Calu3 (cell line): ENCODE results near the gene IGFLR1. TPM values are rescaled to one million over a fixed set of nuclear protein-coding genes. Genes with fewer than 3 reads are reported as not detected.
A peak's percentile ranks its signal among the peaks of the same experiment; 100 is the strongest.

Experiments used
- Bru-seq: library from RNA; stranded (reverse); fragments of 400-500 nt; gene quantifications from one replicate; lab custom pipeline; 2021; lab: Mats Ljungman, UMichigan
- BruChase-seq, 2 experiments: library from RNA; stranded (reverse); fragments of 400-500 nt; gene quantifications; one replicate each; lab custom pipeline; 2021; lab: Mats Ljungman, UMichigan
- BruUV-seq: library from RNA; stranded (reverse); fragments of 400-500 nt; replicated peaks from 2 replicates; lab custom pipeline; 2021; lab: Mats Ljungman, UMichigan
- CTCF ChIA-PET: fragments of 300-600 bp; sonication (Branson Sonifier 250); formaldehyde crosslinking; loops from one replicate; lab custom pipeline; 2022; ENCODE audit warnings: antibody characterized with exemption; lab: Charles Lee
- DNase-seq: peaks from one replicate; pipeline ENCODE4 v3.0.0; 2022
- H3K27ac Mint-ChIP-seq: one replicate; pipeline ENCODE4 v1.8.0; 2022; ENCODE audit warnings: mixed read lengths; ENCODE audit not compliant: unreplicated experiment
- H3K27me3 Mint-ChIP-seq: one replicate; pipeline ENCODE4 v1.8.0; 2022; ENCODE audit warnings: mixed read lengths; ENCODE audit not compliant: unreplicated experiment
- H3K36me3 Mint-ChIP-seq: one replicate; pipeline ENCODE4 v1.8.0; 2022; ENCODE audit warnings: mild to moderate bottlenecking, moderate library complexity, mixed read lengths; ENCODE audit not compliant: insufficient read depth, unreplicated experiment
- H3K4me1 Mint-ChIP-seq: one replicate; pipeline ENCODE4 v1.8.0; 2022; ENCODE audit warnings: mild to moderate bottlenecking, low read depth, mixed read lengths; ENCODE audit not compliant: unreplicated experiment
- H3K4me3 Mint-ChIP-seq: one replicate; pipeline ENCODE4 v1.8.0; 2022; ENCODE audit warnings: mild to moderate bottlenecking, low read depth, moderate library complexity, mixed read lengths; ENCODE audit not compliant: unreplicated experiment
- H3K9me3 Mint-ChIP-seq: one replicate; pipeline ENCODE4 v1.8.0; 2022; ENCODE audit warnings: low read depth, mixed read lengths; ENCODE audit not compliant: unreplicated experiment
- CTCF ChIP-seq: fragments of 200-600 bp; IDR thresholded peaks from one replicate; pipeline ENCODE4 v1.8.0; 2022; ENCODE audit warnings: antibody characterized with exemption; ENCODE audit not compliant: unreplicated experiment
- intact Hi-C: fragments of 100-400 bp; cut with micrococcal nuclease; formaldehyde crosslinking; loops from one replicate; pipeline ENCODE4 v1.10.0; 2022; ENCODE audit not compliant: unreplicated experiment
- long read RNA-seq: library from polyadenylated mRNA; stranded (forward); transcript quantifications from one replicate; pipeline ENCODE4 v2.0.0, GENCODE V29; 2022
- total RNA-seq: library from RNA; stranded (reverse); gene quantifications from 2 replicates; pipeline ENCODE4 v1.2.3, GENCODE V29; 2022

The IGFLR1 gene
- total RNA-seq (9.2 and 9.9 TPM in 2 replicates), Bru-seq, nascent RNA (percentile 36 among the genes with signal in this experiment), BruChase-seq, experiment 1, labeled RNA remaining after a 6-hour chase (percentile 58 among the genes with signal in this experiment), BruChase-seq, experiment 2, labeled RNA remaining after a 2-hour chase (percentile 43 among the genes with signal in this experiment)
- long read RNA-seq, partial matches to known transcripts = 2 of 11 reads
- long read RNA-seq, other reads (novel, unspliced or antisense) = 7 of 11 reads

- TF ChIP-seq CTCF = no peak
- Mint-ChIP-seq H3K4me3 (peak within 1 kb of the TSS; percentile 97), H3K4me1 (peaks cover 36% of the 10 kb centered on the region), H3K27ac (no peak within 1 kb of the TSS), H3K9me3 (no peaks in the 10 kb centered on the region), H3K27me3 (no peaks in the 10 kb centered on the region), H3K36me3 (peaks cover 79% of the 10 kb centered on the region)
- CTCF ChIA-PET = interaction anchor here (0.6 kb wide), 1 partner anchor 86 kb away, joined by 5 read pairs; no protein-coding TSS in a partner anchor
- no TSS peak for BruUV-seq
- intact Hi-C loops = loop anchor here (10.0 kb wide), 1 partner anchor 193 kb away; the partner anchor contains the start of gene LRFN3
- DNase-seq = no peak
Measured at GRCh38 chr19:35742121-35742724, at the start of gene IGFLR1. Gene IGFLR1 (minus strand): TSS chr19:35742452. CDS start chr19:35741180, 1,272 bp downstream.

GRCh38 chr19:35791814-35792279 lies 49.6 kb upstream of the IGFLR1 start:
- CTCF ChIA-PET = interaction anchor here (0.7 kb wide), 1 partner anchor 8 kb away, joined by 3 read pairs; no protein-coding TSS in a partner anchor
- no peak overlapping the region for H3K27ac Mint-ChIP-seq
- no TSS peak for BruUV-seq
- H3K4me3 Mint-ChIP-seq = no peak overlapping the region
- DNase-seq = no peak
- no peaks in the 10 kb centered on the region for H3K36me3 Mint-ChIP-seq
- H3K4me1 Mint-ChIP-seq = peaks cover 8% of the 10 kb centered on the region
- no peaks in the 10 kb centered on the region for H3K9me3 Mint-ChIP-seq
- peaks cover 12% of the 10 kb centered on the region for H3K27me3 Mint-ChIP-seq
- intact Hi-C loops = no loop called here
- no peak for TF ChIP-seq CTCF

- Mint-ChIP-seq H3K36me3 (no peaks in the 10 kb centered on the region), H3K27me3 (peaks cover 5% of the 10 kb centered on the region), H3K4me3 (no peak overlapping the region), H3K4me1 (peaks cover 8% of the 10 kb centered on the region), H3K27ac (no peak overlapping the region), H3K9me3 (no peaks in the 10 kb centered on the region)
- TF ChIP-seq CTCF = no peak
- intact Hi-C loops = no loop called here
- no TSS peak for BruUV-seq
- CTCF ChIA-PET = no interaction called here
- no peak for DNase-seq
Measured at GRCh38 chr19:35790981-35791813, 48.9 kb upstream of the IGFLR1 start.
